Heart right ventricle (tissue), 16 donors: Measurements from ENCODE around the gene PPFIA2. TPM values are rescaled to one million over a fixed set of nuclear protein-coding genes. Genes with fewer than 3 reads are reported as not detected.

Source experiments
- ATAC-seq, 8 donors: fragments of 200-7000 bp; cut with Tn5 transposase; one replicate each; pipeline ENCODE4 v1.9.1; 2020; ENCODE audit warnings: mild to moderate bottlenecking in 8 of 8, moderate library complexity in 8 of 8, moderate number of reproducible peaks in 1 of 8
- DNase-seq, 2 donors: peaks; one replicate each; pipeline ENCODE4 v3.0.0-alpha.2; 2020
- H3K27ac ChIP-seq, 10 donors: fragments of 200-600 bp; sonication (generic) in 2 of 10; one replicate each; pipeline versions ENCODE4 v1.5.0 to v1.8.0; 2020 to 2022; ENCODE audit warnings: mild to moderate bottlenecking in 3 of 10
- H3K27me3 ChIP-seq, 7 donors: fragments of 200-600 bp; one replicate each; pipeline ENCODE4 v1.8.0; 2021 to 2022; ENCODE audit warnings: mild to moderate bottlenecking in 2 of 7
- H3K36me3 ChIP-seq, 9 donors: fragments of 200-600 bp; sonication (generic) in 1 of 9; one replicate each; pipeline versions ENCODE4 v1.5.0 to v1.8.0; 2020 to 2022; ENCODE audit warnings: mild to moderate bottlenecking in 2 of 9
- H3K4me1 ChIP-seq, 9 donors: fragments of 200-600 bp; sonication (generic) in 1 of 9; one replicate each; pipeline versions ENCODE4 v1.5.0 to v1.8.0; 2020 to 2022; ENCODE audit warnings: mild to moderate bottlenecking in 4 of 9
- H3K4me3 ChIP-seq, 10 donors: fragments of 200-600 bp; sonication (generic) in 2 of 10; one replicate each; pipeline versions ENCODE4 v1.5.0 to v1.8.0; 2020 to 2022; ENCODE audit warnings: mild to moderate bottlenecking in 7 of 10, moderate library complexity in 2 of 10
- H3K9me3 ChIP-seq, 11 donors: fragments of 200-600 bp in 10 of 11; sonication (generic) in 2 of 11; one replicate each; pipeline versions ENCODE4 v1.5.0 to v1.8.0; 2013 to 2022; ENCODE audit warnings: mild to moderate bottlenecking in 2 of 11, control low read depth in 1 of 11, moderate library complexity in 1 of 11
- CTCF ChIP-seq, 9 donors: fragments of 200-600 bp; sonication (generic) in 2 of 9; IDR thresholded peaks; one replicate each; pipeline versions ENCODE4 v1.5.0 to v1.8.0; 2021 to 2022; ENCODE audit warnings: antibody characterized with exemption in 9 of 9, mild to moderate bottlenecking in 5 of 9, moderate library complexity in 1 of 9
- WGBS, 2 donors: extraction: QIAGEN DNeasy Blood & Tissue Kit; methylation state at CpG; one replicate each; pipeline ENCODE4 v1.1.7; 2013; ENCODE audit warnings: inconsistent platforms in 1 of 2; 5-methylcytosine and 5-hydroxymethylcytosine counted together
- intact Hi-C, 10 donors: fragments of 100-400 bp; cut with DNase I; formaldehyde crosslinking; loops; one replicate each; pipeline versions ENCODE4 v1.11.1 to v1.14.2; 2022
- polyA plus RNA-seq, 2 donors: library from polyadenylated mRNA; stranded (reverse); fragments of 200-250 nt; gene quantifications; one replicate each; pipeline ENCODE4 v1.2.3, GENCODE V29; 2013
- total RNA-seq, 10 donors: library from RNA; stranded (reverse); fragmentation: NEBNext Ultra II Directional in 3 of 10; extraction: Animal tissue kit (Norgen Biotek cat#: 25700) in 3 of 10; gene quantifications; one replicate each; pipeline versions ENCODE4 v1.2.1 to v1.2.4, GENCODE V29; 2021 to 2023
- donor health status: Arrhythmogenic right ventricular cardiomyopathy.
- donor health status: ischemic (EF 13 %, LVEDD 7.1; RV severe dilation, severe dysfunction).
- donor health status: healthy with polysubstance abuse.
- donor health status: DM: no; HTN: yes; CAD: no.
- donor health status: DM: no; HTN: no; CAD: no.
- donor health status: ischemic (EF 25% LVEDD 6.9; RV normal size, moderate dysfunction).
- donor health status: ischemic (EF 25% LVEDD 5.7; RV mildly dilated, moderate dysfunction).
- donor health status: healthy.
- donor health status: DM: yes; HTN: yes; CAD: no.
- donor health status: Ischemic cardiomyopathy.
- donor health status: ischemic (EF 35%, LVEDD 5.7; RV mildly dilated, moderate dysfunction).
- donor health status: nonischemic (EF 11% LVEDD 7.7; RV severe dilation, severe dysfunction).
- donor health status: DM: yes; HTN: yes; CAD: no.
- donor health status: PGD.
- donor health status: ischemic (EF 29% LVEDD 5.4; RV normal size, mild dysfunction).
- donor health status: nonischemic (EF 23%, LVEDD 6.1; RV moderate dilation, normal function).

The PPFIA2 gene
- total and polyA plus RNA-seq, 12 donors: 0.15 to 1.3 (median 0.52) TPM; not detected in 1

- Histone ChIP-seq H3K9me3 (no peaks in the 10 kb centered on the region), H3K27me3 (no peaks in the 10 kb centered on the region), H3K27ac (peak overlapping the region in 5 of 10 donors; percentile 46 to 71 (median 69)), H3K36me3 (no peaks in the 10 kb centered on the region), H3K4me3 (no peak overlapping the region), H3K4me1 (peaks cover 0 to 48% (median 12%) of the 10 kb centered on the region in 9 donors)
- intact Hi-C loops: no loop called here
- ATAC-seq (no peak), DNase-seq (no peak)
- TF ChIP-seq CTCF (IDR thresholded peaks at IDR 0.05): no peak
- whole genome bisulfite sequencing, 2 donors: 68 to 71% methylated on average over 9 of the region's 9 CpGs
These were observed 550.8 kb downstream of the PPFIA2 start for GRCh38 chr12:81208187-81208911.
